Measurements from ENCODE around the gene LCT.

LCT gene

GRCh38 chr2:135825131-135825530 is 11.9 kb downstream of the LCT start:
- no peaks in the 10 kb centered on the region for H3K9me2 ChIP-seq (replicated peaks; ENCODE audit: insufficient read depth, low read length)
- no peaks in the 10 kb centered on the region for H3K27me3 ChIP-seq (ENCODE audit: low read length)
- H3K36me3 ChIP-seq (ENCODE audit: low read length) = no peaks in the 10 kb centered on the region
- no peak overlapping the region for H2AFZ ChIP-seq (ENCODE audit: low read depth, low read length, severe bottlenecking)
- H4K20me1 ChIP-seq (ENCODE audit: low read depth, low read length) = no peaks in the 10 kb centered on the region
- H3F3A ChIP-seq (ENCODE audit: insufficient read depth) = no peaks in the 10 kb centered on the region
- H3K4me2 ChIP-seq (ENCODE audit: low read depth, low read length, poor library complexity, severe bottlenecking) = no peak overlapping the region
- no peak overlapping the region for H3K9ac ChIP-seq (ENCODE audit: low read length)
- no peaks in the 10 kb centered on the region for H3K9me3 ChIP-seq (ENCODE audit: insufficient read depth, low read length)
- no peaks in the 10 kb centered on the region for H3K79me2 ChIP-seq (ENCODE audit: insufficient read depth, low read length)
- TF ChIP-seq EZH2phosphoT487 (conservative IDR thresholded peaks at IDR 0.05; ENCODE audit: low read length) = no peak
- TF ChIP-seq, protein P1, sequence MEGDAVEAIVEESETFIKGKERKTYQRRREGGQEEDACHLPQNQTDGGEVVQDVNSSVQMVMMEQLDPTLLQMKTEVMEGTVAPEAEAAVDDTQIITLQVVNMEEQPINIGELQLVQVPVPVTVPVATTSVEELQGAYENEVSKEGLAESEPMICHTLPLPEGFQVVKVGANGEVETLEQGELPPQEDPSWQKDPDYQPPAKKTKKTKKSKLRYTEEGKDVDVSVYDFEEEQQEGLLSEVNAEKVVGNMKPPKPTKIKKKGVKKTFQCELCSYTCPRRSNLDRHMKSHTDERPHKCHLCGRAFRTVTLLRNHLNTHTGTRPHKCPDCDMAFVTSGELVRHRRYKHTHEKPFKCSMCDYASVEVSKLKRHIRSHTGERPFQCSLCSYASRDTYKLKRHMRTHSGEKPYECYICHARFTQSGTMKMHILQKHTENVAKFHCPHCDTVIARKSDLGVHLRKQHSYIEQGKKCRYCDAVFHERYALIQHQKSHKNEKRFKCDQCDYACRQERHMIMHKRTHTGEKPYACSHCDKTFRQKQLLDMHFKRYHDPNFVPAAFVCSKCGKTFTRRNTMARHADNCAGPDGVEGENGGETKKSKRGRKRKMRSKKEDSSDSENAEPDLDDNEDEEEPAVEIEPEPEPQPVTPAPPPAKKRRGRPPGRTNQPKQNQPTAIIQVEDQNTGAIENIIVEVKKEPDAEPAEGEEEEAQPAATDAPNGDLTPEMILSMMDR (IDR thresholded peaks at IDR 0.05; ENCODE audit: insufficient read depth, low read length, poor library complexity, severe bottlenecking) = no peak
- H3K4me3 ChIP-seq (ENCODE audit: insufficient read depth, low read length, poor library complexity, severe bottlenecking) = no peak overlapping the region
- no peak overlapping the region for H3K27ac ChIP-seq (ENCODE audit: low read depth, low read length)

DNA sequence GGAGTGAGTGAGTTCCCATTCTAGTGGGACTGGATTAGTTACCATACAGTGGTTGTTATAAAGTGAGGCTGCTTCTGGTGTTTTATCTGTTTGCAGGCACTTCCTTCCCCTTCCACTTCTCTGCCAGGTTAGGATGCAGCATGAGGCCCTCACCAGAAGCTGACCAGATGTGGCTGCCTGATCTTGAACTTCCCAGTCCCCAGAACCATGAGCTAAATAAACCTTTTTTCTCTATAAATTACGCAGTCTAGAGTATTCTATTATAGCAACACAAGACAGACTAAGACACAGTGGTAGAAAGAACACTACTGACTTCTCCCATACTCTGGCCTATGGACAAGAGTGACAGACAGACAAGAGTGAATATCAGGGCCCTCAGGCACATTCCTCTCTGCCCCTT is 14.1 kb downstream of the LCT start:
- TF ChIP-seq, protein P1 (IDR thresholded peaks at IDR 0.05; ENCODE audit: insufficient read depth, low read length, poor library complexity, severe bottlenecking) = no peak
- TF ChIP-seq EZH2phosphoT487 (conservative IDR thresholded peaks at IDR 0.05; ENCODE audit: low read length) = no peak
- Histone ChIP-seq H3F3A (ENCODE audit: insufficient read depth) (no peaks in the 10 kb centered on the region), H3K9me2 (replicated peaks; ENCODE audit: insufficient read depth, low read length) (no peaks in the 10 kb centered on the region), H3K27ac (ENCODE audit: low read depth, low read length) (no peak overlapping the region), H3K36me3 (ENCODE audit: low read length) (no peaks in the 10 kb centered on the region), H3K4me2 (ENCODE audit: low read depth, low read length, poor library complexity, severe bottlenecking) (no peak overlapping the region), H3K9ac (ENCODE audit: low read length) (no peak overlapping the region), H3K27me3 (ENCODE audit: low read length) (no peaks in the 10 kb centered on the region), H3K4me3 (ENCODE audit: insufficient read depth, low read length, poor library complexity, severe bottlenecking) (no peak overlapping the region), H4K20me1 (ENCODE audit: low read depth, low read length) (no peaks in the 10 kb centered on the region), H3K9me3 (ENCODE audit: insufficient read depth, low read length) (no peaks in the 10 kb centered on the region), H2AFZ (ENCODE audit: low read depth, low read length, severe bottlenecking) (no peak overlapping the region), H3K79me2 (ENCODE audit: insufficient read depth, low read length) (no peaks in the 10 kb centered on the region)

GRCh38 chr2:135821190-135821589 is 15.8 kb downstream of the LCT start:
- Histone ChIP-seq H3K36me3 (ENCODE audit: low read length) (no peaks in the 10 kb centered on the region), H3K9me2 (replicated peaks; ENCODE audit: insufficient read depth, low read length) (no peaks in the 10 kb centered on the region), H3F3A (ENCODE audit: insufficient read depth) (no peaks in the 10 kb centered on the region), H3K4me3 (ENCODE audit: insufficient read depth, low read length, poor library complexity, severe bottlenecking) (no peak overlapping the region), H4K20me1 (ENCODE audit: low read depth, low read length) (no peaks in the 10 kb centered on the region), H3K79me2 (ENCODE audit: insufficient read depth, low read length) (no peaks in the 10 kb centered on the region), H2AFZ (ENCODE audit: low read depth, low read length, severe bottlenecking) (no peak overlapping the region), H3K4me2 (ENCODE audit: low read depth, low read length, poor library complexity, severe bottlenecking) (no peak overlapping the region), H3K9me3 (ENCODE audit: insufficient read depth, low read length) (no peaks in the 10 kb centered on the region), H3K9ac (ENCODE audit: low read length) (no peak overlapping the region), H3K27me3 (ENCODE audit: low read length) (no peaks in the 10 kb centered on the region), H3K27ac (ENCODE audit: low read depth, low read length) (no peak overlapping the region)
- TF ChIP-seq, protein P1 (IDR thresholded peaks at IDR 0.05; ENCODE audit: insufficient read depth, low read length, poor library complexity, severe bottlenecking) = no peak
- no peak for TF ChIP-seq EZH2phosphoT487 (conservative IDR thresholded peaks at IDR 0.05; ENCODE audit: low read length)

Data from SU-DHL-6 (cell line).